ENCODE data around the gene SEPTIN5. TPM values are rescaled to one million over a fixed set of nuclear protein-coding genes. Genes with fewer than 3 reads are reported as not detected.

SEPTIN5 gene
- total RNA-seq, 1 donor from 2014 or later: 3.9 TPM

GRCh38 chr22:19743081-19743480 lies 28.8 kb downstream of the SEPTIN5 start:
- H3K4me3 ChIP-seq (ENCODE audit: low read depth, low read length): no peak overlapping the region
- no peak for DNase-seq (ENCODE audit: low read depth)
- no peak for TF ChIP-seq CTCF (conservative IDR thresholded peaks at IDR 0.05; ENCODE audit: low read depth, low read length)

DNA sequence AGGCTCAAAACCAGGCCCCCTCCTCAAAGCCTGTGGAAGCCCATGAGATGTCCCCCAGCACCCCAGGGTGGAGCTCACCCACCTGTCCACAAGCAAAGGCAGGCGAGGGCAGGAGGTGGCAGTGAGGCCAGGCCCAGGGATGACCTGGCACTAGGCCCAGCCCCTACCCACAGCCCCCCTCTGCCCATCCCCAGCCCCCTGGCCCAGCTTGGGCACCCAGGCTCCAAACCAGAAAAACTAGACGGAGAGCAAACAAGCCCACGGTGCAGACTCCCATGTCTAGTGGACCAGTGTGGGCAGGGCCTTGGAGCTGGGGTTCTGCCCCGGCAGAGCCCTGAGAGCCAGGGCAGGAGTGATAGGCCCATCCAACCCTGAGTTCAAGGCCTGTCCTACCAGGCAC lies 29.3 kb downstream of the SEPTIN5 start:
- no peak for TF ChIP-seq CTCF (conservative IDR thresholded peaks at IDR 0.05; ENCODE audit: low read depth, low read length)
- no peak for DNase-seq (ENCODE audit: low read depth)
- no peak overlapping the region for H3K4me3 ChIP-seq (ENCODE audit: low read depth, low read length)

- H3K4me3 ChIP-seq (ENCODE audit: low read depth, low read length): no peak overlapping the region
- no peak for DNase-seq (ENCODE audit: low read depth)
Observed at GRCh38 chr22:19744350-19745006, 30.2 kb downstream of the SEPTIN5 start.

DNA sequence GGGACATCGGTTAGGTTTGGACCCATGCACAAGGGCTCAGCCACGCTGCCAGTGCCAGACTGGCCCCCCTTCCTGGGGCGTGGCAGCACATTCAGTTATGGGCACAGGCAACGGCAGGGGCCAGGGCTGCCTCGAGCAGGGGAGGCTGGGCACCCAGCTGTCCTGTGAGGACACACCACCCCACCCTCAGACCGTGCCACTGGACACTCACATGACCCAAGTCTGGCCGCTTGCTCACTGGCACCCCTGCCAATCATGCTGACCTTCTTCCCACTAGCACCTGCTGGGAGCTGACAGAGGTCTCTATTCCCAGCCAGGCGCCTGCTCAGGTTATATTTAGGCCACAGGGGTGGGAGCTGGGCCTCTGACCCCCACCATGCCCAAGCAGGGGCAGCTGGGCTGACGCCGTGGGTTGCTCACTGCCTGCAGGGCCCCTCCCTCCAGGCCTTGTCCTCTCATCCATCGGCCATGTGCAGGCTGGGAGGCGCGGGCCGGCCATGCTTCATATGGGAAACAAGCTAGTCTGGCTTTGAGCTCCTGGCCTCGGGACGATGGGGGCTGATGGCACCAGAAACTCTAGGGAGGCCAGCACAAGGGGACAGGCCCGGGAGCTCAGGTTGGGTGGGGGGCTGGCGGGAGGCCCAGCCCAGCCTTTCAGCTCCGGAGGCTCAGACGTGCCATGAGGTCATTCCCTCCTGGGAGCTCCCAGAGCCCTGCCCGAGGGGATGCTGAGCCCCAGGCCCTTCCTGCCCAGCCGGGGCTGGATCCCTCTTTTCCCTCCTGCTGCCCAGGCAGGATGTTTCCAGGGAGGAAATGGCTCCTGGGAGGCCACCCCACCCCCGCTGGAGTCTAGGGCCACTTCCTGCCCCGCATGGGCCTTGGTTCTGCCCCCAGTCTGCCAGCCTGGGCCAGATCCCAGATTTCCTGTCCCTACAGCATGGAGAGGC lies 31.1 kb downstream of the SEPTIN5 start:
- TF ChIP-seq CTCF (conservative IDR thresholded peaks at IDR 0.05; ENCODE audit: low read depth, low read length): no peak
- no peak for DNase-seq (ENCODE audit: low read depth)
- no peak overlapping the region for H3K4me3 ChIP-seq (ENCODE audit: low read depth, low read length)

More at GRCh38 chr22:19744350-19745006, 30.2 kb downstream of the SEPTIN5 start:
- no peak for TF ChIP-seq CTCF (conservative IDR thresholded peaks at IDR 0.05; ENCODE audit: low read depth, low read length)

- H3K4me3 ChIP-seq (ENCODE audit: low read depth, low read length): no peak overlapping the region
- no peak for DNase-seq (ENCODE audit: low read depth)
- TF ChIP-seq CTCF (conservative IDR thresholded peaks at IDR 0.05; ENCODE audit: low read depth, low read length): no peak
Observed at GRCh38 chr22:19746726-19747125, 32.4 kb downstream of the SEPTIN5 start.

GRCh38 chr22:19747551-19747950 lies 33.2 kb downstream of the SEPTIN5 start:
- no peak for DNase-seq (ENCODE audit: low read depth)
- no peak overlapping the region for H3K4me3 ChIP-seq (ENCODE audit: low read depth, low read length)
- no peak for TF ChIP-seq CTCF (conservative IDR thresholded peaks at IDR 0.05; ENCODE audit: low read depth, low read length)
